Measurements from ENCODE around the gene SLC24A3.

GRCh38 chr20:19371112-19371511 is 158.7 kb downstream of the SLC24A3 start:
- TF ChIP-seq CTCF (IDR thresholded peaks at IDR 0.05; ENCODE audit: low read depth, low read length): no peak
- no peak for TF ChIP-seq POLR2A (IDR thresholded peaks at IDR 0.05; ENCODE audit: extremely low read depth, insufficient read length)

Data from NB4 (cell line).